Upper lobe of left lung (tissue), 6 donors: Measurements from ENCODE around the gene IVL. TPM values are rescaled to one million over a fixed set of nuclear protein-coding genes. Genes with fewer than 3 reads are reported as not detected.

Experiments used
- ATAC-seq, 2 donors: fragments of 200-7000 bp; cut with Tn5 transposase; one replicate each; pipeline ENCODE4 v1.9.1; 2022; ENCODE audit warnings: mild to moderate bottlenecking in 2 of 2, moderate library complexity in 2 of 2; ENCODE audit not compliant: low FRiP score in 2 of 2
- DNase-seq, 2 donors: peaks; one replicate each; pipeline ENCODE4 v3.0.0-alpha.2; 2019 to 2020
- H3K27ac ChIP-seq, 4 donors: fragments of 200-600 bp; sonication (generic); one replicate each; pipeline ENCODE4 v1.5.1; 2016 to 2019
- H3K27me3 ChIP-seq, 4 donors: fragments of 200-600 bp; sonication (generic); one replicate each; pipeline ENCODE4 v1.5.1; 2017 to 2019
- H3K36me3 ChIP-seq, 4 donors: fragments of 200-600 bp; sonication (generic); one replicate each; pipeline ENCODE4 v1.5.1; 2016 to 2019
- H3K4me1 ChIP-seq, 4 donors: fragments of 200-600 bp; sonication (generic); one replicate each; pipeline ENCODE4 v1.5.1; 2018 to 2019
- H3K4me3 ChIP-seq, 4 donors: fragments of 200-600 bp; sonication (generic); one replicate each; pipeline ENCODE4 v1.5.1; 2017 to 2019; ENCODE audit warnings: mild to moderate bottlenecking in 2 of 4, moderate library complexity in 1 of 4
- H3K9me3 ChIP-seq, 4 donors: fragments of 200-600 bp; sonication (generic); one replicate each; pipeline ENCODE4 v1.5.1; 2018 to 2019
- CTCF ChIP-seq, 6 experiments: fragments of 450-650 bp in 4 of 6; fragments of 200-600 bp in 2 of 6; sonication (generic) in 2 of 6; IDR thresholded peaks; one replicate each; pipeline ENCODE4 v1.5.1; 2016 to 2019; ENCODE audit warnings: antibody characterized with exemption in 6 of 6
- EP300 ChIP-seq, 4 donors: sonication (generic); formaldehyde crosslinking; IDR thresholded peaks; one replicate each; pipeline ENCODE4 v1.5.1; 2017; ENCODE audit warnings: antibody characterized with exemption in 4 of 4, control low read depth in 2 of 4
- POLR2A ChIP-seq, 4 donors: fragments of 450-650 bp; IDR thresholded peaks; one replicate each; pipeline ENCODE4 v1.5.1; 2016 to 2017; ENCODE audit warnings: antibody characterized with exemption in 4 of 4, mild to moderate bottlenecking in 2 of 4
- POLR2AphosphoS5 ChIP-seq, 2 donors: sonication (generic); formaldehyde crosslinking; IDR thresholded peaks; one replicate each; pipeline ENCODE4 v1.5.1; 2017; ENCODE audit warnings: antibody characterized with exemption in 2 of 2
- WGBS, 2 donors: methylation state at CpG; one replicate each; pipeline ENCODE4 v1.1.5; 2017 to 2018; 5-methylcytosine and 5-hydroxymethylcytosine counted together
- total RNA-seq, 6 donors: library from RNA; depleted of rRNA in 4 of 6; stranded (reverse); fragments of >200 nt in 4 of 6; gene quantifications; one replicate each; pipeline versions ENCODE4 v1.1.0 to v1.2.1, GENCODE V29; 2016 to 2021
- donor health status: DM: no; HTN: no; CAD: no; lungs with moderate emphysema.
- donor health status: DM: no; HTN: yes; CAD: no; lungs with severe emphysema.

The IVL gene
- total RNA-seq: under 1 TPM in 4 of 6 donors, not detected in 2; 0.23 to 0.69 (median 0.35) TPM

DNA sequence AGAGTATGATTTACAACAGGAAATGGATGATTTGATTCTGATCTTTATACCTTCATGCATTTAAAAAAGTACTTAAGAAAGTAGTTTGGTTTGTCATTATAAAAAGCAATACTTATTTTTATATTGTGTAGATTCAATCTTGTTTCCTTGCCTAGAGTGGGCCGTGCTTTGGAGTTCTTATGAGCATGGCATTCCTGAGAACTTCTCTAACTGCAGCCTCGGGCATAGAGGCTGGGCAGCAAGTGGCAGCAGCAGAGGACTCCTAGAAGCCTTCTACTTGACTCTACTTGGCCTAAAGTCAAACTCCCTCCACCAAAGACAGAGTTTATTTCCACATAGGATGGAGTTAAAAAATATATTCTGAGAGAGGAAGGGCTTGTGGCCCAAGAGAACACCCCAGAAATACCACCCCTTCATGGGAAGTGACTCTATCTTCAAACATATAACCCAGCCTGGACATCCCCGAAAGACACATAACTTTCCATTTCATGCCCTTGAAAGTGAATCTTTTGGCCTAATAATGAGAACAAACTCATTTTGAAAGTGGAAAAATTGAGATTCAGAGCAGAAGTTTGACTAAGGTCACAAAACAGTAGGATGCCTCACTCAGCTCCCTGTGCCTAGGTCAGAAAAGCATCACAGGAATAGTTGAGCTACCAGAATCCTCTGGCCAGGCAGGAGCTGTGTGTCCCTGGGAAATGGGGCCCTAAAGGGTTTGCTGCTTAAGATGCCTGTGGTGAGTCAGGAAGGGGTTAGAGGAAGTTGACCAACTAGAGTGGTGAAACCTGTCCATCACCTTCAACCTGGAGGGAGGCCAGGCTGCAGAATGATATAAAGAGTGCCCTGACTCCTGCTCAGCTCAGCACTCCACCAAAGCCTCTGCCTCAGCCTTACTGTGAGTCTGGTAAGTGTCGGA lies at the start of gene IVL:
Gene IVL, plus strand, starts transcription at position 861 of the 916 bp plus-strand sequence. CDS start 1,252 bp downstream, outside the sequence.
- DNase-seq (peak in 1 of 2 donors; percentile 62), ATAC-seq (no peak)
- TF ChIP-seq POLR2AphosphoS5 (IDR thresholded peaks at IDR 0.05) (no peak), POLR2A (IDR thresholded peaks at IDR 0.05) (no peak), EP300 (IDR thresholded peaks at IDR 0.05) (no peak), CTCF (IDR thresholded peaks at IDR 0.05) (no peak)
- H3K36me3 ChIP-seq: no peaks in the 10 kb centered on the region
- H3K27ac ChIP-seq: no peak within 1 kb of the TSS
- no peaks in the 10 kb centered on the region for H3K4me1 ChIP-seq
- WGBS, 2 donors: 67 to 74% methylated on average over 4 of the region's 4 CpGs
- no peaks in the 10 kb centered on the region for H3K9me3 ChIP-seq
- H3K27me3 ChIP-seq: no peaks in the 10 kb centered on the region
- H3K4me3 ChIP-seq: no peak within 1 kb of the TSS

DNA sequence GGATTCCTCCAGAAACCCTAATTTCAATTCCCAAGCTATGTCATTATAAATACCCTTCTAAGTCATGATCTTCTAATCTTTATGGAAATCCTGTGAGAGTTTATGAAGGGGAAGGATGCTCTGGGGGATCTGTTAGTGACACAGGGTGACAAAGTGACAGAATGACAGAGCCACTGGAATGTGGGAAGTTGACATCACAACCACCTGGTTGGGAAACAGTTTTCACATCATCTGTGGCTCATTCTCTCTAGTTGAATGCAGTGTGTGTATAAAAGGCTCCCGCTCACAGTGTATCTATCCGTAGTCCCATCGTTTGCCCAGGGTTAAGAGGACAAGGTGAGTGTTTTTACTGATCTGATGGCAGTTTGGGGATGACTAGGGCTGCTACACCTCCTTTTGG lies 48.6 kb upstream of the IVL start, which contains the start of gene LCE7A:
Gene LCE7A, plus strand, starts transcription at position 301 of the 400 bp plus-strand sequence. CDS start 702 bp downstream, outside the sequence.
- H3K36me3 ChIP-seq: no peaks in the 10 kb centered on the region
- H3K4me1 ChIP-seq: no peaks in the 10 kb centered on the region
- H3K27me3 ChIP-seq: no peaks in the 10 kb centered on the region
- DNase-seq (no peak), ATAC-seq (no peak)
- TF ChIP-seq POLR2AphosphoS5 (IDR thresholded peaks at IDR 0.05) (no peak), POLR2A (IDR thresholded peaks at IDR 0.05) (no peak), CTCF (IDR thresholded peaks at IDR 0.05) (no peak), EP300 (IDR thresholded peaks at IDR 0.05) (no peak)
- 77 to 90% methylated on average over 3 of the region's 3 CpGs for WGBS, 2 donors
- no peak within 1 kb of the TSS for H3K4me3 ChIP-seq
- no peaks in the 10 kb centered on the region for H3K9me3 ChIP-seq
- no peak within 1 kb of the TSS for H3K27ac ChIP-seq

GRCh38 chr1:152860129-152860528 lies 48.2 kb upstream of the IVL start:
- Histone ChIP-seq H3K4me1 (no peaks in the 10 kb centered on the region), H3K9me3 (no peaks in the 10 kb centered on the region), H3K27ac (no peak overlapping the region), H3K27me3 (no peaks in the 10 kb centered on the region), H3K4me3 (no peak overlapping the region), H3K36me3 (no peaks in the 10 kb centered on the region)
- ATAC-seq (no peak), DNase-seq (no peak)
- WGBS, 2 donors: 77 to 80% methylated on average over 3 of the region's 3 CpGs
- TF ChIP-seq POLR2A (IDR thresholded peaks at IDR 0.05) (no peak), CTCF (IDR thresholded peaks at IDR 0.05) (no peak), POLR2AphosphoS5 (IDR thresholded peaks at IDR 0.05) (no peak), EP300 (IDR thresholded peaks at IDR 0.05) (no peak)

GRCh38 chr1:152861374-152861773 lies 47.0 kb upstream of the IVL start:
- H3K27ac ChIP-seq: no peak overlapping the region
- H3K4me3 ChIP-seq: no peak overlapping the region
- no peak for ATAC-seq
- H3K9me3 ChIP-seq: no peaks in the 10 kb centered on the region
- H3K36me3 ChIP-seq: no peaks in the 10 kb centered on the region
- H3K27me3 ChIP-seq: no peaks in the 10 kb centered on the region
- TF ChIP-seq CTCF (IDR thresholded peaks at IDR 0.05) (no peak), EP300 (IDR thresholded peaks at IDR 0.05) (no peak), POLR2A (IDR thresholded peaks at IDR 0.05) (no peak), POLR2AphosphoS5 (IDR thresholded peaks at IDR 0.05) (no peak)
- DNase-seq: no peak
- 75 to 76% methylated on average over 4 of the region's 4 CpGs for WGBS, 2 donors
- no peaks in the 10 kb centered on the region for H3K4me1 ChIP-seq
